Thyroid gland (tissue), 4 donors: ENCODE results near the gene TM9SF3.

Source experiments
- CTCF ChIP-seq, 6 experiments: fragments of 200-600 bp in 3 of 6; fragments of 450-650 bp in 3 of 6; sonication (generic) in 3 of 6; IDR thresholded peaks; one replicate each; pipeline ENCODE4 v1.5.1; 2016 to 2019; ENCODE audit warnings: antibody characterized with exemption in 6 of 6, mild to moderate bottlenecking in 2 of 6, inconsistent platforms in 1 of 6, moderate library complexity in 1 of 6
- POLR2A ChIP-seq, 2 donors: fragments of 450-650 bp; IDR thresholded peaks; one replicate each; pipeline ENCODE4 v1.6.1; 2017; ENCODE audit warnings: antibody characterized with exemption in 2 of 2, mild to moderate bottlenecking in 2 of 2, moderate library complexity in 1 of 2

GRCh38 chr10:96579133-96579532, 7.7 kb downstream of the TM9SF3 start:
- TF ChIP-seq CTCF (IDR thresholded peaks at IDR 0.05) (no peak), POLR2A (IDR thresholded peaks at IDR 0.05) (no peak)
